ENCODE measurements around the gene DNAJC15.

DNAJC15 gene

DNA sequence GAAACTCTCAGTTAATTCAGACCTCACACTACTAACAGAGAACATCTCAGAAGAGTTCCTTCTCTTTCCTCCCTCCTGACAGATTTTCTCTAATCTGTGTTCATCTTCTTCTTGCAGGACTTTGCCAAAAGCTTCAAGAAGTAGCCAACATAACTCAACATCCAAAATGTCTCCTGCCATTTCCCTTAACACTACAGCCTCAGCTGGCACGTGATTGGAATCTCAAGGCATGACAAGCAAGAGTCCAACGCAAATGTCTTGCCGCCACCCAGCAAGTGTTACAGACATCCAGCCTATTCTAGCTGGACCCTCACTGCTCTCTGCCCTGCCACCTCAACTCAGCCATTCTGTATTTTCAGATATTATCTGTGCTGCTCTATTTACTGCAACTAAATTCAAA, 135.1 kb downstream of the DNAJC15 start:
- no peak overlapping the region for H2AFZ ChIP-seq (ENCODE audit: low read length)
- H3K36me3 ChIP-seq (ENCODE audit: insufficient read depth, low read length): no peaks in the 10 kb centered on the region
- H3F3A ChIP-seq (ENCODE audit: low read depth): no peaks in the 10 kb centered on the region
- no peak overlapping the region for H3K4me2 ChIP-seq (ENCODE audit: low read depth, low read length, poor library complexity, severe bottlenecking)
- H3K79me2 ChIP-seq (ENCODE audit: insufficient read depth, low read length): no peaks in the 10 kb centered on the region
- no peaks in the 10 kb centered on the region for H4K20me1 ChIP-seq (ENCODE audit: insufficient read depth, low read length, poor library complexity, severe bottlenecking)
- no peak overlapping the region for H3K4me3 ChIP-seq (ENCODE audit: low read length, poor library complexity, severe bottlenecking)
- no peak for TF ChIP-seq EZH2phosphoT487 (IDR thresholded peaks at IDR 0.05; ENCODE audit: borderline replicate concordance)
- TF ChIP-seq, protein P1, sequence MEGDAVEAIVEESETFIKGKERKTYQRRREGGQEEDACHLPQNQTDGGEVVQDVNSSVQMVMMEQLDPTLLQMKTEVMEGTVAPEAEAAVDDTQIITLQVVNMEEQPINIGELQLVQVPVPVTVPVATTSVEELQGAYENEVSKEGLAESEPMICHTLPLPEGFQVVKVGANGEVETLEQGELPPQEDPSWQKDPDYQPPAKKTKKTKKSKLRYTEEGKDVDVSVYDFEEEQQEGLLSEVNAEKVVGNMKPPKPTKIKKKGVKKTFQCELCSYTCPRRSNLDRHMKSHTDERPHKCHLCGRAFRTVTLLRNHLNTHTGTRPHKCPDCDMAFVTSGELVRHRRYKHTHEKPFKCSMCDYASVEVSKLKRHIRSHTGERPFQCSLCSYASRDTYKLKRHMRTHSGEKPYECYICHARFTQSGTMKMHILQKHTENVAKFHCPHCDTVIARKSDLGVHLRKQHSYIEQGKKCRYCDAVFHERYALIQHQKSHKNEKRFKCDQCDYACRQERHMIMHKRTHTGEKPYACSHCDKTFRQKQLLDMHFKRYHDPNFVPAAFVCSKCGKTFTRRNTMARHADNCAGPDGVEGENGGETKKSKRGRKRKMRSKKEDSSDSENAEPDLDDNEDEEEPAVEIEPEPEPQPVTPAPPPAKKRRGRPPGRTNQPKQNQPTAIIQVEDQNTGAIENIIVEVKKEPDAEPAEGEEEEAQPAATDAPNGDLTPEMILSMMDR (conservative IDR thresholded peaks at IDR 0.05; ENCODE audit: low read length): no peak
- no peaks in the 10 kb centered on the region for H3K27me3 ChIP-seq (ENCODE audit: insufficient read depth, low read length, poor library complexity, severe bottlenecking)
- no peaks in the 10 kb centered on the region for H3K9me2 ChIP-seq (replicated peaks; ENCODE audit: low read depth, low read length)
- H3K9ac ChIP-seq (ENCODE audit: low read depth, low read length, poor library complexity, severe bottlenecking): no peak overlapping the region
- H3K9me3 ChIP-seq (ENCODE audit: insufficient read depth, low read depth, low read length): no peaks in the 10 kb centered on the region
- no peaks in the 10 kb centered on the region for H3K4me1 ChIP-seq (ENCODE audit: insufficient read depth, low read length, poor library complexity, severe bottlenecking)

DNA sequence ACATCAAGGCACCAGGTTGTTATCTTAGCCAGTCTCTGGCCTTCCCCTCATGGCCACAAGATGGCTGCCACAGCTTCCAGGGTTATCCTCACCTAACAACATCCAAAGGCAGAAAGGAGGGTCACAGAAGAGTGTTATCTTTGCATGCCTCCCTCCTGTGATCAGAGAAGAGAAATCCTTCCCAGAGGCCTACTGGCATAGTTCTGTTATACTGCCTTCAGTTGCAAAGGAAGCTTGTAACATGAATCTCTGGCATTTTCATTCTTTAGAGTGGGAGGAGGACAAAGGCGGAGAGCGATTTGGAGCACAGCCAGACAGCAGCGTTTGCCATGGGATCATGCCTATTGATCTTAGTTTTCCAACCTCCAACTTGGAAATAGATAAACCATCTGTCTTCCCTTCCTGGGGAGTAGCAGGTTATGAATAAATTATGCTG, 135.7 kb downstream of the DNAJC15 start:
- Histone ChIP-seq H3K9me2 (replicated peaks; ENCODE audit: low read depth, low read length) (no peaks in the 10 kb centered on the region), H2AFZ (ENCODE audit: low read length) (no peak overlapping the region), H3K36me3 (ENCODE audit: insufficient read depth, low read length) (no peaks in the 10 kb centered on the region), H3K4me1 (ENCODE audit: insufficient read depth, low read length, poor library complexity, severe bottlenecking) (no peaks in the 10 kb centered on the region), H3K9ac (ENCODE audit: low read depth, low read length, poor library complexity, severe bottlenecking) (no peak overlapping the region), H3K4me2 (ENCODE audit: low read depth, low read length, poor library complexity, severe bottlenecking) (no peak overlapping the region), H3F3A (ENCODE audit: low read depth) (no peaks in the 10 kb centered on the region), H3K4me3 (ENCODE audit: low read length, poor library complexity, severe bottlenecking) (no peak overlapping the region), H3K9me3 (ENCODE audit: insufficient read depth, low read depth, low read length) (no peaks in the 10 kb centered on the region), H3K27me3 (ENCODE audit: insufficient read depth, low read length, poor library complexity, severe bottlenecking) (no peaks in the 10 kb centered on the region), H4K20me1 (ENCODE audit: insufficient read depth, low read length, poor library complexity, severe bottlenecking) (no peaks in the 10 kb centered on the region), H3K79me2 (ENCODE audit: insufficient read depth, low read length) (no peaks in the 10 kb centered on the region)
- TF ChIP-seq EZH2phosphoT487 (IDR thresholded peaks at IDR 0.05; ENCODE audit: borderline replicate concordance): no peak
- TF ChIP-seq, protein P1 (conservative IDR thresholded peaks at IDR 0.05; ENCODE audit: low read length): peak; percentile 14; the same call in 1 of the 2 replicates

Data from Loucy (cell line).